Hepatocyte (in vitro differentiated cells): Measurements from ENCODE around the gene ZMYM2.

Experiments
- EZH2 ChIP-seq: fragments of 200-600 bp; sonication (generic); IDR thresholded peaks from 2 replicates; pipeline ENCODE4 v1.6.1; 2016; ENCODE audit warnings: antibody characterized with exemption, mild to moderate bottlenecking, borderline replicate concordance
- EZH2phosphoT487 ChIP-seq: fragments of 200-600 bp; sonication (generic); IDR thresholded peaks from one replicate; pipeline ENCODE4 v1.6.1; 2018; ENCODE audit warnings: antibody characterized with exemption, mild to moderate bottlenecking, low read depth, moderate library complexity; ENCODE audit not compliant: unreplicated experiment, severe bottlenecking
- TF ChIP-seq, protein P1 (sequence below): fragments of 200-600 bp; sonication (generic); IDR thresholded peaks from 2 replicates; pipeline ENCODE4 v1.5.1; 2016; ENCODE audit warnings: antibody characterized with exemption, mild to moderate bottlenecking; ENCODE audit not compliant: poor library complexity

DNA sequence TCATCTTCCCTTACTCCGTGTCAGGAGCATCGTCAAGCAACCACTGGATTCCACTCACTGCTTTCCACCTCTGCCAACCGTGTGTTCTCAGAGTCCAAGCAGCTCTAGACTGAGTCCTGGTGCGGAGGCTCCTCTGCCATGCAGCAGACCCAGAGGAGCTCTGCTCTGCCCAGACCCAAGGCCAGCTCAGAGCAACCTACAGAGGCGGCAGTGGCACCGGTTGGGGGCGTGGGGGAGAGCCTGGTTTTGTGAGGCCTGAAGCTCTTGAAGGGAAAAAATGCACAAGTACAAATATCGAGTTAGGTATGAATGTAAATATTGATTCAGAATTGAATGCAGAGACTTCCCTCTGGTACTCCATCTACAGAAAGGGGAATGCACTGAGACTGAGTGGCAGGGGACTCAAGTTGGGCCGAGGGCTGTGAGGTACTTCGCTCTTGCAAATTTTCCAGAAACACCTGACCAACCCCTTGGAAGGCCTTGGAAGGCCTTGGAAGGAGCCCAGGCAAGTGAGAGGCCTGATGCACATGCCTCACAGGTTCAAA, 155.6 kb downstream of the ZMYM2 start:
- TF ChIP-seq EZH2, result no peak
- TF ChIP-seq, protein P1, sequence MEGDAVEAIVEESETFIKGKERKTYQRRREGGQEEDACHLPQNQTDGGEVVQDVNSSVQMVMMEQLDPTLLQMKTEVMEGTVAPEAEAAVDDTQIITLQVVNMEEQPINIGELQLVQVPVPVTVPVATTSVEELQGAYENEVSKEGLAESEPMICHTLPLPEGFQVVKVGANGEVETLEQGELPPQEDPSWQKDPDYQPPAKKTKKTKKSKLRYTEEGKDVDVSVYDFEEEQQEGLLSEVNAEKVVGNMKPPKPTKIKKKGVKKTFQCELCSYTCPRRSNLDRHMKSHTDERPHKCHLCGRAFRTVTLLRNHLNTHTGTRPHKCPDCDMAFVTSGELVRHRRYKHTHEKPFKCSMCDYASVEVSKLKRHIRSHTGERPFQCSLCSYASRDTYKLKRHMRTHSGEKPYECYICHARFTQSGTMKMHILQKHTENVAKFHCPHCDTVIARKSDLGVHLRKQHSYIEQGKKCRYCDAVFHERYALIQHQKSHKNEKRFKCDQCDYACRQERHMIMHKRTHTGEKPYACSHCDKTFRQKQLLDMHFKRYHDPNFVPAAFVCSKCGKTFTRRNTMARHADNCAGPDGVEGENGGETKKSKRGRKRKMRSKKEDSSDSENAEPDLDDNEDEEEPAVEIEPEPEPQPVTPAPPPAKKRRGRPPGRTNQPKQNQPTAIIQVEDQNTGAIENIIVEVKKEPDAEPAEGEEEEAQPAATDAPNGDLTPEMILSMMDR, result no peak
- no peak for TF ChIP-seq EZH2phosphoT487
